HCT116 (cell line): Measurements from ENCODE around the gene PAQR8. TPM values are rescaled to one million over a fixed set of nuclear protein-coding genes. Genes with fewer than 3 reads are reported as not detected.

Source experiments
- ATAC-seq: fragments of 200-7000 bp; cut with Tn5 transposase; 2 replicates; pipeline ENCODE4 v1.9.1; 2020; ENCODE audit warnings: mild to moderate bottlenecking, moderate library complexity
- BruUV-seq: library from RNA; stranded (reverse); fragments of 400-500 nt; replicated peaks from 2 replicates; lab custom pipeline; 2021; lab: Mats Ljungman, UMichigan
- CTCF ChIA-PET: fragments of 300-600 bp; sonication (Branson Sonifier 250); formaldehyde crosslinking; loops from one replicate; lab custom pipeline; 2021; ENCODE audit warnings: antibody characterized with exemption; lab: Charles Lee
- POLR2A ChIA-PET: fragments of 300-600, 350-600 bp; sonication (Branson Sonifier 250); formaldehyde crosslinking; loops from one replicate; lab custom pipeline; 2021; ENCODE audit warnings: antibody characterized with exemption; lab: Charles Lee
- RAD21 ChIA-PET, 2 experiments: fragments of 300-600 bp; sonication (Branson Sonifier 250); formaldehyde crosslinking; loops; one replicate each; lab custom pipeline; 2023; ENCODE audit warnings: low total read pairs in 2 of 2; ENCODE audit not compliant: uncharacterized antibody in 2 of 2, unreplicated experiment in 2 of 2, low non-redundant PET in 1 of 2; lab: Charles Lee
- DNase-seq: peaks from one replicate; pipeline ENCODE4 v3.0.0-alpha.2; 2010; ENCODE audit warnings: low read depth, low spot score
- H2AFZ ChIP-seq: fragments of 200-600 bp; shearing (Covaris generic), sonication (generic); 2 replicates; pipeline ENCODE4 v1.6.1; 2017; ENCODE audit warnings: low read depth, mixed run types, mixed read lengths, antibody characterized with exemption, low read length; ENCODE audit not compliant: poor library complexity, severe bottlenecking
- H3K27ac ChIP-seq: 2 replicates; pipeline ENCODE4 v1.5.1; 2012; ENCODE audit warnings: low read depth, low read length
- H3K27me3 ChIP-seq: fragments of 200-600 bp; sonication (generic); 2 replicates; pipeline ENCODE4 v1.6.1; 2016; ENCODE audit warnings: mixed run types, low read length, mixed read lengths; ENCODE audit not compliant: insufficient read depth
- H3K36me3 ChIP-seq, 2 experiments: fragments of 200-500 bp in 1 of 2; fragments of 200-600 bp in 1 of 2; sonication (Bioruptor generic) in 1 of 2; sonication (generic) in 1 of 2; 2 replicates each; pipeline versions ENCODE4 v1.5.1 to v1.6.1; 2014 to 2016; ENCODE audit warnings: low read length in 2 of 2, inconsistent platforms in 1 of 2, mixed read lengths in 1 of 2, mixed run types in 1 of 2; ENCODE audit not compliant: insufficient read depth in 2 of 2, control insufficient read depth in 1 of 2
- H3K4me1 ChIP-seq, 2 experiments: fragments of 200-600 bp in 1 of 2; sonication (generic) in 1 of 2; 2 replicates each; pipeline versions ENCODE4 v1.5.1 to v1.6.1; 2012 to 2017; ENCODE audit warnings: low read length in 2 of 2, inconsistent platforms in 1 of 2, mild to moderate bottlenecking in 1 of 2, mixed read lengths in 1 of 2, mixed run types in 1 of 2, moderate library complexity in 1 of 2; ENCODE audit not compliant: insufficient read depth in 2 of 2, control insufficient read depth in 1 of 2
- H3K4me2 ChIP-seq: fragments of 200-600 bp; sonication (generic); 2 replicates; pipeline ENCODE4 v1.6.1; 2017; ENCODE audit warnings: mixed run types, low read length, mixed read lengths
- H3K4me3 ChIP-seq, 2 experiments: fragments of 200-600 bp in 1 of 2; sonication (generic) in 1 of 2; replicated peaks in 1 of 2; 2 replicates each; pipeline ENCODE4 v1.5.1; 2011 to 2016; ENCODE audit warnings: low read length in 2 of 2, control low read depth in 1 of 2, low read depth in 1 of 2, mild to moderate bottlenecking in 1 of 2, mixed read lengths in 1 of 2, mixed run types in 1 of 2
- H3K79me2 ChIP-seq: fragments of 200-600 bp; sonication (generic); 2 replicates; pipeline ENCODE4 v1.6.1; 2017; ENCODE audit warnings: mild to moderate bottlenecking, mixed run types, low read length, moderate library complexity, mixed read lengths; ENCODE audit not compliant: insufficient read depth
- H3K9ac ChIP-seq: fragments of 200-600 bp; sonication (generic); 2 replicates; pipeline ENCODE4 v1.6.1; 2016; ENCODE audit warnings: low read length, mixed read lengths
- H3K9me2 ChIP-seq: fragments of 200-600 bp; sonication (generic), shearing (Covaris generic); 2 replicates; pipeline ENCODE4 v1.6.1; 2017; ENCODE audit warnings: mixed run types, mild to moderate bottlenecking, moderate library complexity; ENCODE audit not compliant: insufficient read depth
- H3K9me3 ChIP-seq, 2 experiments: fragments of 200-500 bp in 1 of 2; fragments of 200-600 bp in 1 of 2; sonication (Bioruptor generic) in 1 of 2; sonication (generic) in 1 of 2; 2 replicates each; pipeline ENCODE4 v1.6.1; 2014 to 2017; ENCODE audit warnings: low read length in 2 of 2, mixed read lengths in 2 of 2, inconsistent platforms in 1 of 2, low read depth in 1 of 2, mild to moderate bottlenecking in 1 of 2, mixed run types in 1 of 2, moderate library complexity in 1 of 2; ENCODE audit not compliant: control insufficient read depth in 1 of 2, insufficient read depth in 1 of 2
- H4K20me1 ChIP-seq: fragments of 200-600 bp; sonication (generic), shearing (Covaris generic); 2 replicates; pipeline ENCODE4 v1.6.1; 2017; ENCODE audit warnings: mixed run types, mild to moderate bottlenecking, moderate library complexity; ENCODE audit not compliant: insufficient read depth
- ATF3 ChIP-seq: IDR thresholded peaks from 2 replicates; pipeline ENCODE4 v1.6.1; 2012
- CBX3 ChIP-seq: IDR thresholded peaks from 2 replicates; pipeline ENCODE4 v1.6.1; 2012; ENCODE audit warnings: low read depth
- CEBPB ChIP-seq: IDR thresholded peaks from 2 replicates; pipeline ENCODE4 v1.6.1; 2012; ENCODE audit warnings: low read depth
- CTCF ChIP-seq, 3 experiments: fragments of 200-600 bp in 1 of 3; sonication (generic) in 1 of 3; IDR thresholded peaks in 2 of 3; conservative IDR thresholded peaks in 1 of 3; 2 replicates each; pipeline ENCODE4 v1.5.1; 2012 to 2017; ENCODE audit warnings: low read depth in 2 of 3, low read length in 2 of 3, antibody characterized with exemption in 1 of 3, borderline replicate concordance in 1 of 3, control low read depth in 1 of 3, mild to moderate bottlenecking in 1 of 3, mixed read lengths in 1 of 3, mixed run types in 1 of 3, moderate library complexity in 1 of 3; ENCODE audit not compliant: insufficient read depth in 1 of 3
- EGR1 ChIP-seq: IDR thresholded peaks from 2 replicates; pipeline ENCODE4 v1.6.1; 2012; ENCODE audit warnings: low read depth
- EZH2phosphoT487 ChIP-seq: fragments of 200-600 bp; IDR thresholded peaks from 2 replicates; pipeline ENCODE4 v1.6.1; 2018; ENCODE audit warnings: antibody characterized with exemption, borderline replicate concordance
- JUND ChIP-seq: IDR thresholded peaks from 2 replicates; pipeline ENCODE4 v1.6.1; 2012
- MAX ChIP-seq: IDR thresholded peaks from 2 replicates; pipeline ENCODE4 v1.6.1; 2012
- POLR2A ChIP-seq: IDR thresholded peaks from 2 replicates; pipeline ENCODE4 v1.7.0; 2011; ENCODE audit warnings: borderline replicate concordance; ENCODE audit not compliant: insufficient read depth, insufficient read length; ENCODE audit errors: extremely low read depth
- RAD21 ChIP-seq: IDR thresholded peaks from 2 replicates; pipeline ENCODE4 v1.6.1; 2012; ENCODE audit warnings: low read depth, mild to moderate bottlenecking
- REST ChIP-seq: IDR thresholded peaks from 2 replicates; pipeline ENCODE4 v1.6.1; 2012; ENCODE audit warnings: low read depth
- SIN3A ChIP-seq: IDR thresholded peaks from 2 replicates; pipeline ENCODE4 v1.6.1; 2012; ENCODE audit warnings: low read depth
- SP1 ChIP-seq: IDR thresholded peaks from 2 replicates; pipeline ENCODE4 v1.6.1; 2012; ENCODE audit warnings: low read depth
- TCF7L2 ChIP-seq: IDR thresholded peaks from 2 replicates; pipeline ENCODE4 v1.7.0; 2011; ENCODE audit warnings: borderline replicate concordance, inconsistent platforms; ENCODE audit not compliant: insufficient read depth, insufficient read length; ENCODE audit errors: extremely low read depth
- YY1 ChIP-seq: IDR thresholded peaks from 2 replicates; pipeline ENCODE4 v1.6.1; 2011; ENCODE audit warnings: low read length, low read depth, moderate library complexity, mild to moderate bottlenecking; ENCODE audit not compliant: insufficient replicate concordance; ENCODE audit errors: extremely low read depth
- ZBTB33 ChIP-seq: IDR thresholded peaks from 2 replicates; pipeline ENCODE4 v1.6.1; 2011; ENCODE audit warnings: mild to moderate bottlenecking, low read length, moderate library complexity; ENCODE audit not compliant: insufficient replicate concordance; ENCODE audit errors: extremely low read depth
- ZNF274 ChIP-seq: fragments of 200-500 bp; sonication (Bioruptor generic); IDR thresholded peaks from 2 replicates; pipeline ENCODE4 v1.6.1; 2014; ENCODE audit warnings: mild to moderate bottlenecking, low read depth, low read length, inconsistent platforms
- intact Hi-C: fragments of 100-400 bp; cut with micrococcal nuclease; formaldehyde crosslinking; loops from 2 replicates; pipeline ENCODE4 v1.10.0; 2022
- total RNA-seq: library from RNA; stranded (reverse); gene quantifications from one replicate; pipeline ENCODE4 v1.2.1, GENCODE V29; 2021; ENCODE audit not compliant: unreplicated experiment

PAQR8 gene
- total RNA-seq, 1 experiment from 2014 or later = 5.9 TPM

- H3K9ac ChIP-seq = no peak overlapping the region
- no peak overlapping the region for H3K27ac ChIP-seq
- no peaks in the 10 kb centered on the region for H3K36me3 ChIP-seq
- no peak overlapping the region for H3K4me2 ChIP-seq
- no peaks in the 10 kb centered on the region for H3K9me2 ChIP-seq
- no peak for DNase-seq
- no peaks in the 10 kb centered on the region for H4K20me1 ChIP-seq
- intact Hi-C loops = no loop called here
- no peaks in the 10 kb centered on the region for H3K4me1 ChIP-seq
- ChIA-PET POLR2A (no interaction called here), CTCF (no interaction called here), RAD21 (no interaction called here)
- BruUV-seq = no TSS peak
- H3K4me3 ChIP-seq = no peak overlapping the region
- no peaks in the 10 kb centered on the region for H3K27me3 ChIP-seq
- no peak for TF ChIP-seq EGR1
- TF ChIP-seq YY1 = no peak
- no peak for TF ChIP-seq REST
- TF ChIP-seq ZBTB33 = no peak
- TF ChIP-seq ZNF274 = no peak
- TF ChIP-seq RAD21 = no peak
- TF ChIP-seq CTCF (IDR thresholded peaks at IDR 0.05 in 2 of 3, conservative IDR thresholded peaks at IDR 0.05 in 1 of 3; ENCODE audit: borderline replicate concordance in 1 of 3, insufficient read depth in 1 of 3, low read depth in 2 of 3, low read length in 2 of 3) = no peak
- TF ChIP-seq MAX = no peak
- no peak for TF ChIP-seq TCF7L2
- TF ChIP-seq EZH2phosphoT487 = no peak
- no peak for TF ChIP-seq POLR2A
- TF ChIP-seq CEBPB = no peak
- no peak for TF ChIP-seq CBX3
- no peak for TF ChIP-seq SP1
- TF ChIP-seq ATF3 = no peak
- TF ChIP-seq JUND = no peak
- TF ChIP-seq SIN3A = no peak
- H2AFZ ChIP-seq = no peak overlapping the region
- no peaks in the 10 kb centered on the region for H3K79me2 ChIP-seq
- no peak for ATAC-seq
- H3K9me3 ChIP-seq = no peaks in the 10 kb centered on the region
Observed at GRCh38 chr6:52374247-52374646, 12.3 kb downstream of the PAQR8 start.
